SK-N-MC (cell line): ENCODE results near the gene OTOS.

Experiments
- EZH2 ChIP-seq: fragments of 200-600 bp; sonication (generic); IDR thresholded peaks from one replicate; pipeline ENCODE4 v1.6.1; 2017; ENCODE audit warnings: antibody characterized with exemption
- FOXP2 ChIP-seq: optimal IDR thresholded peaks from 2 replicates; pipeline ENCODE3; 2011; ENCODE audit warnings: mild to moderate bottlenecking, moderate library complexity; ENCODE audit not compliant: insufficient read depth; ENCODE audit errors: extremely low read length, control extremely low read depth
- POLR2AphosphoS5 ChIP-seq: IDR thresholded peaks from 2 replicates; pipeline ENCODE4 v1.6.1; 2012; ENCODE audit warnings: mild to moderate bottlenecking, low read depth, low read length, borderline replicate concordance

DNA sequence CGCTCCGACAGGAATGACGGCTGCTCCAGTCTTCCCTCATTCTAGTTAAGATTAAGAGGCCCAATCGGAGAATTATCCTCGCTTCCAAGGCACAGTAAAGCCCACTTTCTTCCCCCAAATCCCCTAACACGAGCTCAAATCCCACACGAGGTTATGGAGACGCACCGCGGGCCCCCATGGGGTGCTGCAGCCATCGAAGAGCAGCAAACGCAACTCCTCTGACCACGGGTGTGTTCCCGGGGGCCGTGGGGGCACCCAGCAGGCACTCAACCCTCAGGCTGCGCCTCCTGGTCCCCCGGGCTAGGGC lies 4.8 kb downstream of the OTOS start:
- no peak for TF ChIP-seq EZH2
- TF ChIP-seq POLR2AphosphoS5 = no peak
- TF ChIP-seq FOXP2 = no peak
